Measurements from ENCODE around the gene CELF1.
"Not testable (repeated sequence)": the region's sequence is repeated elsewhere in the genome, so short reads cannot be mapped to it uniquely, and the experiment has no call there.

CELF1 gene

GRCh38 chr11:47541070-47541469 lies 11.9 kb downstream of the CELF1 start:
- no peak for DNase-seq (ENCODE audit: low read depth in 3 of 3, low spot score in 1 of 3)

- no peak for DNase-seq (ENCODE audit: low read depth in 3 of 3, low spot score in 1 of 3)
Observed at GRCh38 chr11:47539681-47540039, 13.3 kb downstream of the CELF1 start.

- no peak for DNase-seq (ENCODE audit: low read depth in 3 of 3, low spot score in 1 of 3)
Observed at GRCh38 chr11:47538741-47539565, 14.0 kb downstream of the CELF1 start.

GRCh38 chr11:47536915-47537314 lies 16.0 kb downstream of the CELF1 start:
- no peak for DNase-seq (ENCODE audit: low read depth in 3 of 3, low spot score in 1 of 3)

GRCh38 chr11:47534704-47535251 lies 18.2 kb downstream of the CELF1 start:
- DNase-seq (ENCODE audit: low read depth in 3 of 3, low spot score in 1 of 3) = no peak

GRCh38 chr11:47533690-47534151 lies 19.2 kb downstream of the CELF1 start:
- DNase-seq (ENCODE audit: low read depth in 3 of 3, low spot score in 1 of 3) = no peak

GRCh38 chr11:47532597-47533213 lies 20.2 kb downstream of the CELF1 start:
- DNase-seq (ENCODE audit: low read depth in 3 of 3, low spot score in 1 of 3) = no peak

GRCh38 chr11:47531666-47532065 lies 21.3 kb downstream of the CELF1 start:
- no peak for DNase-seq (ENCODE audit: low read depth in 3 of 3, low spot score in 1 of 3)

- not testable (repeated sequence) for DNase-seq (ENCODE audit: low read depth in 3 of 3, low spot score in 1 of 3)
Observed at GRCh38 chr11:47530721-47531120, 22.2 kb downstream of the CELF1 start.

GRCh38 chr11:47529951-47530350 lies 23.0 kb downstream of the CELF1 start:
- DNase-seq (ENCODE audit: low read depth in 3 of 3, low spot score in 1 of 3) = no peak

- DNase-seq (ENCODE audit: low read depth in 3 of 3, low spot score in 1 of 3) = no peak
Observed at GRCh38 chr11:47527186-47527585, 25.7 kb downstream of the CELF1 start.

GRCh38 chr11:47526032-47526431 lies 26.9 kb downstream of the CELF1 start:
- not testable (repeated sequence) for DNase-seq (ENCODE audit: low read depth in 3 of 3, low spot score in 1 of 3)

GRCh38 chr11:47524291-47524874 lies 28.5 kb downstream of the CELF1 start:
- DNase-seq (ENCODE audit: low read depth in 3 of 3, low spot score in 1 of 3) = no peak

- peak in 1 of 3 donors; percentile 7 for DNase-seq (ENCODE audit: low read depth in 3 of 3, low spot score in 1 of 3)
Observed at GRCh38 chr11:47523490-47524225, 29.3 kb downstream of the CELF1 start.

- no peak for DNase-seq (ENCODE audit: low read depth in 3 of 3, low spot score in 1 of 3)
Observed at GRCh38 chr11:47518212-47518964, 34.5 kb downstream of the CELF1 start.

GRCh38 chr11:47516984-47517853 lies 35.7 kb downstream of the CELF1 start:
- no peak for DNase-seq (ENCODE audit: low read depth in 3 of 3, low spot score in 1 of 3)

GRCh38 chr11:47516155-47516554 lies 36.8 kb downstream of the CELF1 start:
- DNase-seq (ENCODE audit: low read depth in 3 of 3, low spot score in 1 of 3) = no peak

- no peak for DNase-seq (ENCODE audit: low read depth in 3 of 3, low spot score in 1 of 3)
Observed at GRCh38 chr11:47514825-47515647, 37.9 kb downstream of the CELF1 start.

- no peak for DNase-seq (ENCODE audit: low read depth in 3 of 3, low spot score in 1 of 3)
Observed at GRCh38 chr11:47512701-47513100, 40.2 kb downstream of the CELF1 start.

Data from stimulated activated CD4-positive, alpha-beta T cell treated with anti-CD3 and anti-CD28 coated beads, TNF-alpha, amount 100 ng/mL, for 1 hour (primary cell).